Smooth muscle cell of the brain vasculature (primary cell): ENCODE data around the gene ISG20.
"Not testable (repeated sequence)": the region's sequence is repeated elsewhere in the genome, so short reads cannot be mapped to it uniquely, and the experiment has no call there.

Source experiments
- DNase-seq: peaks from one replicate; pipeline ENCODE4 v3.0.0-alpha.2; 2012; ENCODE audit warnings: low read depth, low spot score

The ISG20 gene

DNA sequence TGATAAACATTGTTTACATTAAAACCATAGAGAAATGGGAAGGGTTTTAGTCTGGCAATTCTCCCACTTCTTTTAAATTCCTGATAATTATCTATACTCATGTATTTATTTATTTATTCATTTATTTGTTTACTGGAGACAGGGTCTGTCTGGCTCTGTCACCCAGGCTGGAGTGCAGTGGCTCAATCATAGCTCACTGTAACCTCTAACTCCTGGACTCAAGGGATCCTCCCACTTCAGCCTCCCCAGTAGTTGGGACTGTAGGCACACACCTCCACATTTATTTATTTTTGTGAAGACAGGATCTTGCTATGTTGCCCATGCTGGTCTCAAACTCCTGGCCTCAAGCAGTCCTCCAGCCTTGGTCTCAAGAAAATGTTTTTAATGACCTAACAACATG, 20.1 kb upstream of the ISG20 start:
- DNase-seq: no peak

DNA sequence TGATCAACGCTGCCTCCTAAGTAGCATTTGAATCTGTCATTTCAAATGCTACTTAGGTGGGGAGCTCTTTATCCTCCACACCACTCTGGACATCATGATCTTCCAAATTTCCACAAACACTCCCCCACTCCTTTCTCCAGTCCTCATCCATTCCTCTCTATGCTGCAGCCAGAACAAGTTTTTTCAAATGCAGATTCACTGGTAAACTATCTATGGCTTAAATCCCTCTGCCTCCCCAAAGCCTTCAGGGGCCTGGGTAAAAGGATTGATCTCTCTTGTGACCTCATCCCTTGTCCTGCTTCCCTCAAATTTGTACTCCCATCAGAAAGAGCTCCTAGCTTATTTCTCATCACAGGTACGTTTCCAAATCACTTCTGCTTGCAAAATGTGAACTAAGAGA, 19.0 kb upstream of the ISG20 start:
- no peak for DNase-seq

DNA sequence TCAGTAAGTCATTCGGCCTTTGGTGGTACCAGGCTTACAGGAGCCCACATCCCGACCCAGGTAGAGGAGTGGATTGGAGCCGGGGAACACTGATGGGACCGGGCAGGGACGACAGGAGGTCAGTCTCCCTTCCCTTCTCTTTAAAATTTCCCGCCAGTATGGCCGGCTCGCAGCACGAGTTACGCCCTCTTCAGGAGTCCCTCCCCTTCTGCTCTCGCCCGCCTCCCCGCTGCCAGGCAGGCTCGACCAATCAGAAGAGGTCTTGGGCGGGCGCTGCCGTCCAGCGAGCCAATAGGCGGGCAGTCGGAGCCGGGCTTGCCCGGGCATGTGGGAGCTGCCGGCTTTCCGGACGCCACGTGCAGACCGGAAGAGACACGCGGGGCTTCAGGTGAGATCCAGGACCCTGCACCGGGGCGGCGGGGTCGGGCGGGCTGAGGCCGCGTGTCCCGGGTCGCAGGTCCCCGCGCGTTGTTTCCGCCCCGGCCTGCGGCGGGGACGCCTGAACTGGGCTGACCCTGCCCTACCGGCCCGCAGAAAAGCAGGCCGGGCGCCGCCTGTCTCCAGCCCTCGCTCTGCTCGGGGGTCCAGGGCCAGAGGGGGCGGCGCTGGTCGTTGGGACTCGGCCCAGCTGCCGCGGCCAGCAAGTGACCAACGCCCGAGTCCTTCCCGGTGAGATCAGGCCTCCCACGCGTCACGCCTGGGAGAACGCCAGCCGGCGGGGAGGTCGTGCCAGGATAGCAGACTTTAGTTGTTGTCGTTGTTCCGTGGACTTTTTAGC, 17.6 kb upstream of the ISG20 start, which contains the start of gene AEN:
TSS of gene AEN (plus strand) at position 346 of the 778 bp plus-strand sequence. CDS start 4,870 bp downstream, outside the sequence.
- DNase-seq: peak; percentile 89

DNA sequence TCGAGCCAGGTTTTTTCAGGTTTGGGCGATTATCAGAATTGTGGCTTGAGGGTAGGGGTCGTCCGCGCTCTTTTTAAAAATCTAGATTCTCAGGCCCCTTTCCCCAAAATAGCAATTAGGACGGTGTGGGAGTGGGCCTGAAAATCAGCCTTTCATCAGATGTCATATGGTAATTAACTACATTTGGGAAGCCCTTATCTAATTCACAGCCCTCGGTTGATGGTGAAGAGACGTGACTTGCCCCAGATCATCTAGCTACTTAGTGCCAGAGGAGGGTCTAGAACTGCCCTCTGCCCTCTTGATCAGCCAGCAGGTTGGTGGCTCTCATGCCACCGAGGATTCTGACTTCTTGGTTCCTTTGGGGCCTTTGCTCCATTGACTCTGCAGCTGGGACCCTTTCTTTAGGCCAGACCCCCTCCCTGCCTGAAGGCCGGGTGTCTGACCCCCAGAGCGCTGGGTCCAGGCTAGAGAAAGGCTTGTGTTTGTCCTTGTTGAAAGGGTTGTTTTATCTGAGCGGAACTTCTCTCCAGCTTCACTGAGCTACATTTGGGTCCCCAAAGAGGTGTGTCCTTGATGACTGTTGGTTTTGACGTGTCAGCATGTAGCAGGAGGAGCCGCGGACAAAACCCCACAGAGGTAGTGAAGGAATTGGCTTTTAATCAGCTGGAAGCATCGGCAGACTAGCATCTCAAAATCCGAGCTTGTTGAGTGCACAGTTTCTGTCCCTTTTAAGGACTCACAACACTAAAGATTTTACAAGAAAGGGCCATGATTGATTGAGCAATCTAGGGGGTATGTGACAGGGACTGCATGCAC, 16.8 kb upstream of the ISG20 start:
- no peak for DNase-seq

DNA sequence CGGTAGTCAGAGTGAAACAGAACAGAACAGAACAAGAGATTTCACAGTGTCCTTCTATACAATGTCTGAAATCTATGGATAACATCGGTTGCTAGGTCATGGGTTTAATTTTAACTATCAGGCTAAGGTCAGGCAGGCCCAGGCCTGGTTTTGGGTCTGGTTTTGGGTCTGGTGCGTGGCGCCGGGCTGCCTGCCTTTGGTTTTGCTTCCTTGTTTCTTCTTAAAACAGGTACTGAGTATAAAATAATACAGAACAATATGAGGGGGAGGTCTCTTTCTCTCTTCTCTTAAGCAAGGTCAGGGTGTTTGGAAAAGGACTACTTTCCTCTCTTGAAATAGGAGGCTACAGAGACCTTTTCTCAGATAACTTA, 16.2 kb upstream of the ISG20 start:
- no peak for DNase-seq

DNA sequence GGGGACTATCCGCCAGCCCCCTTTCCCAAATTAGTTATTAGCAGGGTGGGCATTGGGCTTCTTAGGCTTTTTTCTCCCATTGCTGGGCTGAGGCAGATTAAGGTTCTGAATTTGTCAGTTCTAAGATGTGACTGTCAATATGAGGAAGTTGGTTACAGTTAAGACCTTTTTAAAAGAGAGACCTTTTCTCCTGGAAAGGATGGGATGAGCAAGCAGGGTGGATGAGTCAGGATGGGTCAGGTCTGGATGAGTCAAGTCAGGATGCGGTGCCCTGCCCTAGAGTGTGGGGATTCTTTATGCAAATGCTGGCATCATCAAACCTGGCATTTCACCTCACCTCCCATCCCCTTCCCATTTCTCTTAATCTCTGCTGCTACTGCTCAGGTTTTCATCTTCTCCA, 15.8 kb upstream of the ISG20 start:
- DNase-seq: no peak

DNA sequence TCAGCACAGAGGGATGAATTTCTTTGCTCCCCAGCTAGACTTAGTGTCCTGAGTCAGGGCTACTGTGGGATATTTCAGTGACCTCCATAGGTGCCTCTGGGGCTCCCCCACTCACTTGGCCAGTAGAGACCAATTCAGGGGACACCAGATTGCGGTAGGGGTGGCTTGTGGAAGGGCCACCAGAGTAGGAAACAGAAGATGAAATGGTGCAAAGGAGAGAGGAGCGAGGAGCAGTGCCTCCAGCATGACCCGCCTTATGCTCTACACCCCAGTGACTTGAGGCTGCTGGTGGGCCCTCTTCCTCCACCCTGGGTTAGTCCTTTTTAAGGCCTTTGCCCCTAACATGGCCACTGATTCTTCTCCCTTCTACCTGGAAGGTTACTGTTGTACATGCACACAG, 15.2 kb upstream of the ISG20 start:
- DNase-seq: no peak

DNA sequence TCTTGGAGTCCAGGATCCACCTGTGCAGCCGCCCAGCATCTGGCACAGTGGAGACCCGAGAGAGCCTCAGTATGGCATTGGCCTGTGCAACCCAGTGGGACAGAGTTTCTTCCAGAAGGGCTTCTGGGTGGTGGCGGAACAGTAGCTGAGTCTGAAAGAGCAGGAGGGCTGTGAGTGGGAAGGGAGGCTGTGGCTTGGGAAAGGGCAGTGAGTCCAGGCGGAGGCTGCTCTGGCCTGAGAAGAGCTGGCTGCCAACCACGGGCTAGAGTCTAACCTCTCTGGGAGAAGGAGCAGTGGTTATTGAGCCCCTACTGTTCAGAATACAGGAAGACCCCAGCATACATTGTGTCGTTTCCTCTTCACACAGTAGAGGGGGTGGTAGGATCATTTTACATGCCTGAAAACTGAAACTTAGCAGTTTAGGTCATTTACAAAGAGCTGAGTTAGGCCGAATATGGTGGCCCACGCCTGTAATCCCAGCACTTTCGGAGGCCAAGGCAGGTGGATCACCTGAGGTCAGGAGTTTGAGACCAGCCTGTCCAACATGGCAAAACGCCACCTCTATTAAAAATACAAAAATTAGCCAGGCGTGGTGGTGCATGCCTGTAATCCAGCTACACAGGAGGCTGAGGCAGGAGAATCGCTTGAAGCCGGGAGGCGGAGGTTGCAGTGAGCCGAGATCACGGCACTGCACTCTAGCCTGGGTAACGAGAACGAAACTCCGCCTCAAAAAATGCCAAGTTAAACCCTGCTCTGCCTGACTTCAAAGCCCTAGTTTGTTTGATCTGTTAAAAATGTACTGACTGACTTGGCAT, 14.5 kb upstream of the ISG20 start:
- no peak for DNase-seq

DNA sequence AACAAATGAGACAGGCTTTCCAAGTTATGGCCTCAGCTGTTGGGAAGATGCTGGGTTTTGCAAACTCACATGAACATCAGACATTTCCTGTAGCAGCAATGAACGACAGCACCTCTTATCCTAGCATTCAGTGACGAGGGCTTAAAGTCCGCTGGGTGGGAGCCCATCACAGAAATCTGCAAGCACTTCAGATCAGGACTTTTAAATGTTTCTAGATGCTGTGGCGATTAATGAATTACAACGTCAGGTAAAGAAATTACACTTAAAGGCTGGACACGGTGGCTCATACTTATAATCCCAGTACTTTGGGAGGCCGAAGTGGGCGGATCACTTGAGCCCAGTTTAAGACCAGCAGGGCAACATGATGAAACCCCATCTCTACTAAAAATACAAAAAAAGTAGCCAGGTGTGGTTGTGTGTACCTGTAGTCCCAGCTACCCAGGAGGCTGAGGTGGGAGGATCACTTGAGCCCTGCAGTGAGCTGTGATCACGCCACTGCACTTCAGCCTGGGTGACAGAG, 13.8 kb upstream of the ISG20 start:
- no peak for DNase-seq

DNA sequence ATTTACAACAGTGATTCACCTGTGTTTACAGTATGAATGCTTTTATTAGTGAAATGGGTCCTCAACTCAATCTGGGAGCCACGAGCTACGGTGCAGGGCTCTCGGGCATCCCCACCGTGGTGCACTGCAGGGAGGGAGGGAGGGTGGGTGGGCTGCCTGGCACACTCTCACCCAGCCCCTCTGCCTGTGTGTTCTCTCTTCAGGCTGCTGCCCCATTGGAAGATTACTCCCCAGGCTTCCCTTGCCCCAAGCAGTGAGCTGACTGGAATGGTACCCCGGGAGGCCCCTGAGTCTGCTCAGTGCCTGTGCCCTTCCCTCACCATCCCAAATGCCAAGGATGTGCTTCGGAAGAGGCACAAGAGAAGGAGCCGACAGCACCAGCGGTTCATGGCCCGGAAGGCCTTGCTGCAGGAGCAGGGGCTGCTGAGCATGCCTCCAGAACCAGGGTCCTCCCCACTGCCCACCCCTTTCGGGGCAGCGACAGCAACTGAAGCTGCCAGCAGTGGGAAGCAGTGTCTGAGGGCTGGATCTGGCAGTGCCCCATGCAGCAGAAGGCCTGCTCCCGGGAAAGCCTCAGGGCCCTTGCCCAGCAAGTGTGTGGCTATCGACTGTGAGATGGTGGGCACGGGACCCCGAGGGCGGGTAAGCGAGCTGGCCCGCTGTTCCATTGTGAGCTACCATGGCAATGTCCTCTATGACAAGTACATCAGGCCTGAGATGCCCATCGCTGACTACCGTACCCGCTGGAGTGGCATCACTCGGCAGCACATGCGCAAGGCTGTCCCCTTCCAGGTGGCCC, 12.7 kb upstream of the ISG20 start:
- DNase-seq: no peak

DNA sequence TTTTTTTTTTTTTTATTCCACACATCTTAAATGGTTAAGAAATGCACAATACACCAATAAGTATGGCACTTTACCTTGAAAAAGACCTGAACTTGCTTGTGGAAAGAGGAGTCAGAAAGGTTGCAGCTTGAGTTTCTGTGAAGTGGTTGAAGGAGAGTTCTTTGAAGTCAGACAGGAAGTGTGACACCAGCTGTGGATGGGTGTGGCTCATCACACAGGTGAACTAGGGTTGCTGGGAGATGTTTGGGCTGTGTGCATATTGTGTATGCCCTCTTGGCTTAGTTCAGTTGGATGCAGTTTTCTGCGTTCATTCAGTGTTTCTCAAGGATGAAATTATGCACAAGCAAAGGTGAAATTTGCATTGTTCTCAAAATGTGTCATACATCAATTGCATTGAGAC, 11.4 kb upstream of the ISG20 start:
- DNase-seq: no peak

DNA sequence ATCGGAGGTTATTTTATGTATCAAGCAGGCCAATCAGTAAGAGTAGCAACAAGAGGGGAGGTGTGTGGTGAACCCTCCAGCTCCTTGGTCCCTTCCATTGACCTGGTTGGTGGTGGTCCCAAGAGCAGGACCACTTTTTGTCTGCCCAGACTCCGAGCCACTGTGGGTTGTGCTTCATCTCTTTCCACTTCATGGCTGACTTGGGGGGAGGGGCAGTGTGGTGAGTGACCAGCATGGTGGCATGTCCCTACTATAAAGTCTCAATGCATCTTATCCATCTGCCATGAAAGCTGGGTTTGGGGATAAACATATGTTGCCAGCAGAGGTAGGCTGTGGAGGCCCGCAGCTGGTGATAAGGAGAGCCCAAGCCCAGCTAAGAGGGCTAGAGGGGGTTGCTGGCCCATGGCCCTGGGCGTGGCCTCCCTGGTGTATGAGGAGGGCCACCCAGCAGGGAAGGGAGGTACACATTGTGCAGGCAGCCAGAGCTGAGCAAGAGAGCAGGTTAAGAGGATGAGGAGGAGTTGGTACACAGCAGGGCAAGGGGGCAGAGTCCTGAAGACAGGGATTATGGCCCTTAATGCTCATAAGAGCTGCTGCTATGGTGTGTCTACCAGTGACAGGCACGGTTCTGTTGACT, 10.7 kb upstream of the ISG20 start:
- DNase-seq: no peak

DNA sequence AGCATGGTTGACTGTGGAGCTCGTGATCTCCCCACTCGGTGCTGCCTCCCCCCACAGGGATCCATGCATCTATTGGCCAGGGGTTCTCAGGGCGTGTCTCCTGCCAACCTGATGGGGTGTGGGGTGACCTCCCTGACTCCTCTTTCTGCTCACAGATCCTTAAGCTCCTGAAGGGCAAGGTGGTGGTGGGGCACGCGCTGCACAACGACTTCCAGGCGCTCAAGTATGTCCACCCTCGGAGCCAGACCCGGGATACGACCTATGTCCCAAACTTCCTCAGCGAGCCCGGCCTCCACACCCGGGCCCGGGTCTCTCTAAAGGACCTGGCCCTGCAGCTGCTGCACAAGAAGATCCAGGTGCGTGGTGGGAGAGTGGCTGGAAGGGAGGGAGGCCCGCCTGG, 9.7 kb upstream of the ISG20 start:
- no peak for DNase-seq

DNA sequence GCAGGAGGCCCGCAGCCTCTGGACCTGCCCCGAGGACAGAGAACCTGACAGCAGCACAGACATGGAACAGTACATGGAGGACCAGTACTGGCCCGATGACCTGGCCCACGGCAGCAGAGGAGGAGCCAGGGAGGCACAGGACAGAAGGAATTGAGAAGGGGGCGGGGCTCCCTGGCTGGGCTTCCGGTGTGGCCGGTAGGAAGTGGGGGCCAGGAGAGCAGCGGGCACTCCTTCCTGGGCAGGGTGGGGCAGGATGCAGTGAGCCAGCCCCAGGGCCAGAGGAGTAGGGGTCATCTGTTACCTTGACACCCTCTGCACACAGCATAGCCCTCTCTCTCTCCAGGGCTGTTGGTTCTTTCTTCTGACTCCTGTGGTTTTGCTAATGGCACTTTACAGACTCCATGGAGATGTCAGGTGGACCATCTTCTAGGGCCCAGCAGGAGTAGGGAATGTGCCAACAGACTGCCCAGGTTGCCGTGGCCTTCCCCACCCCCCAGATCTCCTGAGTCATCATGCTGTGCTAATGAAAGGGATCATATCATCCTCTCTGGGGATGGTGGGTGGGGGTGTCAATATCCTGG, 8.6 kb upstream of the ISG20 start:
- DNase-seq: no peak

DNA sequence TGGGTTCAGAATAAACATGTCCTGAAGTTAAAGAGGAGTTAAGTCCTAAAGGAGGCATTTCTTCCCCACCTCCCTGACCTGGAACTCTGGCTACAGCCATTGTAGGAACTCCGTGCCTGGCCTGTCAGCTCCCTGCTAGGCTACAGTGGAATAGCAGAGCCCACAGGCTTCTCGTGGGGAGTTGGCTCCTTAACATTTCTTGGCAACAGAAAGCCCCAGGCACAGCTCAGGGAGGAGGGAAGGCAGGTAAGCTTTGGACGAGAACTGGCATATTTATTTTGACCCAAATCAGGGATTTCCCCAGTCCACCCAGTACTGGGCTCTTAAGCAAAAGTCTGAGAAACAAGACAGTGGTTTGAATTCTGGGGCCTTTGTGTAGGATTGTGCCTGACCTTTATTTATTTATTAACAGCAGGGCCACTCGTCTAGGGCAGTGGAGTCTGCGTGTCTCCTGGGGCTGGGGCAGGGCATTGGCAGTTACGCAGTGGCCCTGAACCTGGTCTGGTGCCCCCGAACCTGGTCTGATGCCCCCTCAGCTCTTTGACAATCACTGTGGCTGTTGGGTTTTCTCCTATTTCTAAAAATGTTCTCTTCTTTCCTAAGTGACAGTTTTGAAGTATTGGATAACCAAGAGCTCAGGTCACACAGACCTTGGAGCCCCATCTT, 7.9 kb upstream of the ISG20 start:
- DNase-seq: no peak

DNA sequence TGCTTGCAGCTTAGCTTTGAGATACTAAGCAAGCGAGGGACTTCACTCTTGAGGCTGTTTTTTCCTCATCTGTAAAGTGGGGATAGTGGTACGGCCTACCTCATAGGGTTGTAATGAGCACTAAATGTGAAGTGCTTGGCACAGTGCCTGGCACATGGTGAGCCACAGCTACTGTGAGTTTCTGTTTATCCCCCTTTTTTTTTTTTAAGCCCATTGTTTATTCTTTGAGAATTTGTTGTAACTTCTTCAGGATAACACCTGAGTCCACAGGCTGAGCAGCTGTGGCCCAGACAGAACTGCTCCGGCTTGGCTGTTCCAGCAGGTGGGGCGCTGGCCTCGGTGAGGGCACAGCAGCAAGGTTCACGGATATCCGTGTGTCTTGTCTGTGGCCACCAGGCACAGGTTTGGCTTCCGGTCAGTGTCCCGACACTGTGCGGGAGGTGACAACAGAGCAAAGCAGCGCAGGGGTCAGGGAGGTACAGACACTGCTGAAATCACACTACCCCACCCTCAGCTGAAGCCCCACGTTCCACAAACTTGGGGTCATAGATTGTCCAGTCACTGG, 7.3 kb upstream of the ISG20 start:
- no peak for DNase-seq

DNA sequence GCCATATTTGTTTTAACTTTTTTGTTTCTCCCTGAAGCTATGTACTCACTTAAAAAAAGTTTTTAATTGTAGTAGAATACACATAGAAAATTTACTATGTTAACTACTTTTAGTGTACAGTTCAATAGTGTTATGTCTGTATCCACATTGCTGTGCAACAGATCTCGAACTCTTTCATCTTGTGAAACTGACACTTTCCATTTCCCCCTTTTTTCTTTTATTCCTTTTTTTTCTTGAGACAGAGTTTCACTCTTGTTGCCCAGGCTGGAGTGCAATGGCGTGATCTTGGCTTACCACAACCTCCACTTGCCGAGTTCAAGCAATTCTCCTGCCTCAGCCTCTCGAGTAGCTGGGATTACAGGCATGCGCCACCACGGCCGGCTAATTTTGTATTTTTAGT, 6.0 kb upstream of the ISG20 start:
- DNase-seq: not testable (repeated sequence)

DNA sequence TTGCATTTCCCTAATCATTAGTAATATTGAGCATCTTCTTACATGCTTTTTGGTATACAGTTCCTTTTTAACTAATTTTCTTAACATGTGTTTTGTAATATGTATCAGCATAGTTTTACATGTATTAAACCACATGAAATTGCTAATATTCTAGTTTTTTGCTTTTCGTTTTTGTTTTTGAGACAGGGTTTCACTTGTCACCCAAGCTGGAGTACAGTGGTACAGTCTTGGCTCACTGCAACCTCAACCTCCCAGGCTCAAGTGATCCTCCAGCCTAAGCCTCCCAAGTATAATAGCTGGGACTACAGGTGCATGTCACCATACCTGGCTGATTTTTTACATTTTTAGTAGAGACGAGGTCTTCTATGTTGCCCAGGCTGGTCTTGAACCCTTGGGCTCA, 4.4 kb upstream of the ISG20 start:
- DNase-seq: no peak

DNA sequence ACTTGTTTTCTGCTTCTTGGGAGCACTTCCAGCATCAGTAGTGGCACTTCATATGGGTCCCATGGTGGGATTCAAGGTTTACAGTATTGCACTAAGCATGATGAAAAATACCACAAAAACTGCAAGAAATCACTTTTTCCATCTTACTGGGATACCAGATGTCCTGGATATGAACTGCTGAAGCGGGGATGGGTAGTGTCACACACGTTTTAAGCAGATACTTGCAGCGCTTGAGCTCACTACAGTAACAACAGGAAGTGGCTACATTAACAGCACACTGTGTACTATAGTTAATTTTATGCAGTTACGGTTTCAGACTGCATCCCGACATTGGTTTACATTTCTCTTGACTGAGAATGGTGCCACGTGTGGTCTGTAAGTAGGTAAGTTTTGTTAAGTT, 3.5 kb upstream of the ISG20 start:
- DNase-seq: no peak
